ENCODE measurements around the gene FOXN4. TPM values are rescaled to one million over a fixed set of nuclear protein-coding genes. Genes with fewer than 3 reads are reported as not detected.

Gene FOXN4
- polyA plus RNA-seq, 1 experiment: not detected

GRCh38 chr12:109264095-109264942 lies 44.8 kb downstream of the FOXN4 start:
- TF ChIP-seq CTCF (IDR thresholded peaks at IDR 0.05; ENCODE audit: insufficient read depth, low read depth, low read length): peak; percentile 83
- ChIA-PET CTCF (interaction anchor here (0.6 to 3.5 kb wide), 13 partner anchors 9 to 148 kb away, joined by 3 to 25 read pairs (median 5); no protein-coding TSS in a partner anchor), POLR2A (no interaction called here)
- H3K4me3 ChIP-seq (ENCODE audit: low read depth, low read length): no peak overlapping the region
- no peaks in the 10 kb centered on the region for H3K27me3 ChIP-seq (ENCODE audit: control insufficient read depth, insufficient read depth, low read length)
- no peaks in the 10 kb centered on the region; the same call in 1 of the 2 replicates for H3K36me3 ChIP-seq (ENCODE audit: control insufficient read depth, insufficient read depth, low read length)
- DNase-seq (ENCODE audit: low read depth): no peak

- no peak for DNase-seq (ENCODE audit: low read depth)
- CTCF ChIA-PET: interaction anchor here (0.6 to 3.5 kb wide), 11 partner anchors 10 to 332 kb away, joined by 3 to 25 read pairs (median 5); no protein-coding TSS in a partner anchor
- Histone ChIP-seq H3K4me3 (ENCODE audit: low read depth, low read length) (no peak overlapping the region), H3K36me3 (ENCODE audit: control insufficient read depth, insufficient read depth, low read length) (no peaks in the 10 kb centered on the region; the same call in 1 of the 2 replicates), H3K27me3 (ENCODE audit: control insufficient read depth, insufficient read depth, low read length) (no peaks in the 10 kb centered on the region)
- TF ChIP-seq CTCF (IDR thresholded peaks at IDR 0.05; ENCODE audit: insufficient read depth, low read depth, low read length): no peak
- POLR2A ChIA-PET: no interaction called here
These were observed 45.6 kb downstream of the FOXN4 start for GRCh38 chr12:109263439-109263838.

GRCh38 chr12:109261939-109262338 lies 47.1 kb downstream of the FOXN4 start:
- POLR2A ChIA-PET: no interaction called here
- Histone ChIP-seq H3K4me3 (ENCODE audit: low read depth, low read length) (no peak overlapping the region), H3K36me3 (ENCODE audit: control insufficient read depth, insufficient read depth, low read length) (no peaks in the 10 kb centered on the region; the same call in 1 of the 2 replicates), H3K27me3 (ENCODE audit: control insufficient read depth, insufficient read depth, low read length) (no peaks in the 10 kb centered on the region)
- DNase-seq (ENCODE audit: low read depth): no peak
- no peak for TF ChIP-seq CTCF (IDR thresholded peaks at IDR 0.05; ENCODE audit: insufficient read depth, low read depth, low read length)
- CTCF ChIA-PET: interaction anchor here (0.5 to 3.1 kb wide), 4 partner anchors 13 to 150 kb away, joined by 3 to 25 read pairs (median 4); no protein-coding TSS in a partner anchor

GRCh38 chr12:109261087-109261486 lies 48.0 kb downstream of the FOXN4 start:
- Histone ChIP-seq H3K36me3 (ENCODE audit: control insufficient read depth, insufficient read depth, low read length) (no peaks in the 10 kb centered on the region; the same call in 1 of the 2 replicates), H3K4me3 (ENCODE audit: low read depth, low read length) (no peak overlapping the region), H3K27me3 (ENCODE audit: control insufficient read depth, insufficient read depth, low read length) (no peaks in the 10 kb centered on the region)
- ChIA-PET POLR2A (no interaction called here), CTCF (interaction anchor here (1.4 kb wide), 1 partner anchor 12 kb away, joined by 3 read pairs; no protein-coding TSS in a partner anchor)
- no peak for DNase-seq (ENCODE audit: low read depth)
- no peak for TF ChIP-seq CTCF (IDR thresholded peaks at IDR 0.05; ENCODE audit: insufficient read depth, low read depth, low read length)

- no peak for DNase-seq (ENCODE audit: low read depth)
- no peaks in the 10 kb centered on the region for H3K36me3 ChIP-seq (ENCODE audit: control insufficient read depth, insufficient read depth, low read length)
- POLR2A ChIA-PET: no interaction called here
- H3K27me3 ChIP-seq (ENCODE audit: control insufficient read depth, insufficient read depth, low read length): no peaks in the 10 kb centered on the region
- CTCF ChIA-PET: interaction anchor here (1.5 kb wide), 1 partner anchor 126 kb away, joined by 5 read pairs; no protein-coding TSS in a partner anchor
- TF ChIP-seq CTCF (IDR thresholded peaks at IDR 0.05; ENCODE audit: insufficient read depth, low read depth, low read length): no peak
- no peak overlapping the region for H3K4me3 ChIP-seq (ENCODE audit: low read depth, low read length)
These were observed 49.6 kb downstream of the FOXN4 start for GRCh38 chr12:109259545-109259895.

Measured in BJ (cell line).